HK-2 (cell line): ENCODE data around the gene SIN3B.

Source experiments
- DNase-seq: peaks from one replicate; pipeline ENCODE4 v3.0.0-alpha.2; 2018; ENCODE audit not compliant: unreplicated experiment

SIN3B gene

GRCh38 chr19:16825312-16826052 lies 3.7 kb upstream of the SIN3B start:
- peak; percentile 51 for DNase-seq

GRCh38 chr19:16829822-16830289 lies 658 bp downstream of the SIN3B start:
- DNase-seq, result no peak

GRCh38 chr19:16830679-16831078 lies 1.5 kb downstream of the SIN3B start:
- no peak for DNase-seq

GRCh38 chr19:16831531-16831930 lies 2.3 kb downstream of the SIN3B start:
- DNase-seq, result no peak

- DNase-seq, result no peak
These were observed 5.5 kb downstream of the SIN3B start for GRCh38 chr19:16834747-16835146.

GRCh38 chr19:16836115-16837034 lies 7.2 kb downstream of the SIN3B start:
- DNase-seq, result no peak

GRCh38 chr19:16837035-16837362 lies 7.8 kb downstream of the SIN3B start:
- DNase-seq, result no peak

GRCh38 chr19:16841391-16841926 lies 12.3 kb downstream of the SIN3B start:
- no peak for DNase-seq

GRCh38 chr19:16846901-16847300 lies 17.7 kb downstream of the SIN3B start:
- no peak for DNase-seq

- no peak for DNase-seq
These were observed 18.2 kb downstream of the SIN3B start for GRCh38 chr19:16847430-16847829.

GRCh38 chr19:16849168-16849567 lies 20.0 kb downstream of the SIN3B start:
- no peak for DNase-seq

- DNase-seq, result no peak
These were observed 20.9 kb downstream of the SIN3B start for GRCh38 chr19:16850133-16850532.

GRCh38 chr19:16851031-16851712 lies 22.0 kb downstream of the SIN3B start:
- peak; percentile 65 for DNase-seq

- DNase-seq, result no peak
These were observed 23.9 kb downstream of the SIN3B start for GRCh38 chr19:16853066-16853465.

- DNase-seq, result no peak
These were observed 26.9 kb downstream of the SIN3B start for GRCh38 chr19:16856091-16856490.

- no peak for DNase-seq
These were observed 30.4 kb downstream of the SIN3B start for GRCh38 chr19:16859626-16860025.

- no peak for DNase-seq
These were observed 30.9 kb downstream of the SIN3B start for GRCh38 chr19:16860118-16860517.

- DNase-seq, result no peak
These were observed 31.8 kb downstream of the SIN3B start for GRCh38 chr19:16861011-16861410.

GRCh38 chr19:16861834-16862233 lies 32.6 kb downstream of the SIN3B start:
- no peak for DNase-seq

- no peak for DNase-seq
These were observed 33.7 kb downstream of the SIN3B start for GRCh38 chr19:16862826-16863415.

- no peak for DNase-seq
These were observed 38.0 kb downstream of the SIN3B start for GRCh38 chr19:16867211-16867610.
